ENCODE results near the gene DDHD1. TPM values are rescaled to one million over a fixed set of nuclear protein-coding genes. Genes with fewer than 3 reads are reported as not detected.
"Not testable (repeated sequence)": the region's sequence is repeated elsewhere in the genome, so short reads cannot be mapped to it uniquely, and the experiment has no call there.

The DDHD1 gene
- total RNA-seq, 1 donor from 2014 or later, result 17.9 TPM

DNA sequence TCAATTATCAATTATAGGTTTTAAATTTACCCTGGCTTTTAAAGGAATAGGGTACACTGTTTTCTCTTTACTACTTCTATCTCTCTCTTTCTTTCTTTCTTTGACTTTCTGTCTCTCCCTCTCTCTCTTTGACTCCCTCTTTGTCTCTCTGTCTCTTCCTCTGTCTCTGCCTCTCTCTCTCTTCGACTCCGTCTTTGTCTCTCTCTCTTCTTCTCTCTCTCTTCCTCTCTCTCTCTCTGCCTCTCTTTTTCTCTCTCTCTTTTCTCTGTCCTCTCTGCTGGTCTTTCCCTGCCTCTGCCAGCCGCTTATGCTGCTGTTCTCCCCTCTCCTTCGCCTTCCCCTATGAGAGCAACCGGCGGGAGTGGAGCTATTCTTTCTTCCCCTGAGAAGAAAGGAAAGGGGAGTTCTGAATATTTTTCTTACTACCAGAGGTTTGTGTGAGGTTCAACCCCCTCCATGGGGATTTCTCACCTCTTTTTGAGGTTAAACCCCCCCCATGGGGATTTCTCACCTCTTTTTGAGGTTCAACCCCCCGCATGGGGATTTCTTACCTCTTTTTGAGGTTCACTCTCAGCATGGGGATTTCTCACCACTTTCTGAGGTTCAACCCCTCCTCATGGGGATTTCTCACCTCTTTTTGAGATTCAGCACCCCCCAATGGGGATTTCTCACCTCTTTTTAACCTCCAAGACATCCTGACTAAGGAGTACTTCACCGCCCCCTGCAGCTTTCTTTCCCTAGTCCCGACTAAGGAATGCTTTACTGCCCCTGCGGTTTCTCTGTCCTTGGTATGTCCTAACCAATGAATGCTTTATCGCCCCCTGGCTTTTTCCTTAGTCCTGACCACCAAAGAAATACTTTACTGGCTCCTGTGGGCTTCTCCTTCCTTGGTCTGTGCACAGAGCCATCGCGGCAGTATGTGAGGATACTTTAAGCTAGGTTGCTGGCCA is 27.4 kb upstream of the DDHD1 start:
- H3K27me3 Mint-ChIP-seq (ENCODE audit: low read depth), result peaks cover 9% of the 10 kb centered on the region
- DNase-seq (ENCODE audit: low read depth, low spot score), result peak; percentile 14
- H3K27ac Mint-ChIP-seq (ENCODE audit: unreplicated experiment), result no peak overlapping the region
- H3K9me3 Mint-ChIP-seq, result no peaks in the 10 kb centered on the region
- H3K4me3 Mint-ChIP-seq, result no peak overlapping the region
- TF ChIP-seq, protein P1, sequence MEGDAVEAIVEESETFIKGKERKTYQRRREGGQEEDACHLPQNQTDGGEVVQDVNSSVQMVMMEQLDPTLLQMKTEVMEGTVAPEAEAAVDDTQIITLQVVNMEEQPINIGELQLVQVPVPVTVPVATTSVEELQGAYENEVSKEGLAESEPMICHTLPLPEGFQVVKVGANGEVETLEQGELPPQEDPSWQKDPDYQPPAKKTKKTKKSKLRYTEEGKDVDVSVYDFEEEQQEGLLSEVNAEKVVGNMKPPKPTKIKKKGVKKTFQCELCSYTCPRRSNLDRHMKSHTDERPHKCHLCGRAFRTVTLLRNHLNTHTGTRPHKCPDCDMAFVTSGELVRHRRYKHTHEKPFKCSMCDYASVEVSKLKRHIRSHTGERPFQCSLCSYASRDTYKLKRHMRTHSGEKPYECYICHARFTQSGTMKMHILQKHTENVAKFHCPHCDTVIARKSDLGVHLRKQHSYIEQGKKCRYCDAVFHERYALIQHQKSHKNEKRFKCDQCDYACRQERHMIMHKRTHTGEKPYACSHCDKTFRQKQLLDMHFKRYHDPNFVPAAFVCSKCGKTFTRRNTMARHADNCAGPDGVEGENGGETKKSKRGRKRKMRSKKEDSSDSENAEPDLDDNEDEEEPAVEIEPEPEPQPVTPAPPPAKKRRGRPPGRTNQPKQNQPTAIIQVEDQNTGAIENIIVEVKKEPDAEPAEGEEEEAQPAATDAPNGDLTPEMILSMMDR (conservative IDR thresholded peaks at IDR 0.05), result peak; percentile 38
- H3K4me1 Mint-ChIP-seq, result peaks cover 13% of the 10 kb centered on the region
- no peaks in the 10 kb centered on the region for H3K36me3 Mint-ChIP-seq (ENCODE audit: low read depth)

DNA sequence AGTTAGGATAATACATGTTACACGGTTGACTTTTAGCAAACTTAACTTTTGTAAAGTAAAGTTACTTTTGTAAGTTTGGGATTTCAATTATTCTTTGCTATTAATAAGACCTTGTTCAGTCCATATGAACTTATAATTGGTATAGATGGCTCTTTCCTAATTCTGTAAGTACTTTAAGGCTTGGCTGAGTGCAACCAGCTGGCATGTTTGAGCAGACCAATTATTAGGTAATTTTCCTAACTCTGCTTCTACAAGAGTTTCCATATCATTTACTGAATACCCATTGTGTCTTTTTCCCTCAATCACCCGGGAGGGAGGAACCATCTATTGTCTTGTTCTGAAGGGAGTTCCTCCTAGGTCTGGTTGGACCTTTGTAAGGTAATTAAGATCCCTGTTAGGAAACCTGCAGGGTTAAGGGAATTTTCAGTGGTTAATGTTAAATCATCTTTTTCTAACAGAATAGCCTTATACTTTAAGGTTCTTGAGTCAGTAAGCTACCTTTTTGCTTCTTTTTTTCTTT is 26.4 kb upstream of the DDHD1 start:
- H3K9me3 Mint-ChIP-seq; H3K36me3 Mint-ChIP-seq (ENCODE audit: low read depth); H3K4me3 Mint-ChIP-seq; H3K27me3 Mint-ChIP-seq (ENCODE audit: low read depth); DNase-seq (ENCODE audit: low read depth, low spot score); H3K27ac Mint-ChIP-seq (ENCODE audit: unreplicated experiment): not testable (repeated sequence)
- peaks cover 13% of the 10 kb centered on the region for H3K4me1 Mint-ChIP-seq

DNA sequence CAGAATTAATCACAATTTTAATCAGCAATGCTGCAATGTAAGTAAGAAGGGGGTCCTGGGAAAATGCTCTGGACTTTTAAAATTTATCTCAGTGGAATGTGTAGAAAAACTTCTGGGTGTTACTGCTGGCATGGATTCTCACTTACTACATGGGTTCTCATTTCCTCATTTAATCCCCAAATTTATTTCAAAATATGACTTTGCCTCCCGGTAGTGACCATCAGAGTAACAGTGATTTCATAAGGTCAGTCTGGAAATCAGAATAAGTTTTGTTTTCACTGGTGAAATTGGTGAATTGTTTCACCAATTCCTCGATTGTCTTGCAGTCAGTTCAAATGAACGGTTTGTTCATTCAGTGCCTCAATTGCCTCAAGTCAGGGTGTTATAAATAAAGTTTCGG is 22.3 kb upstream of the DDHD1 start:
- Mint-ChIP-seq H3K9me3 (no peaks in the 10 kb centered on the region), H3K4me1 (peaks cover 6% of the 10 kb centered on the region), H3K4me3 (no peak overlapping the region), H3K27me3 (ENCODE audit: low read depth) (peaks cover 4% of the 10 kb centered on the region), H3K27ac (ENCODE audit: unreplicated experiment) (no peak overlapping the region), H3K36me3 (ENCODE audit: low read depth) (no peaks in the 10 kb centered on the region)
- TF ChIP-seq, protein P1 (conservative IDR thresholded peaks at IDR 0.05), result no peak
- DNase-seq (ENCODE audit: low read depth, low spot score), result no peak

DNA sequence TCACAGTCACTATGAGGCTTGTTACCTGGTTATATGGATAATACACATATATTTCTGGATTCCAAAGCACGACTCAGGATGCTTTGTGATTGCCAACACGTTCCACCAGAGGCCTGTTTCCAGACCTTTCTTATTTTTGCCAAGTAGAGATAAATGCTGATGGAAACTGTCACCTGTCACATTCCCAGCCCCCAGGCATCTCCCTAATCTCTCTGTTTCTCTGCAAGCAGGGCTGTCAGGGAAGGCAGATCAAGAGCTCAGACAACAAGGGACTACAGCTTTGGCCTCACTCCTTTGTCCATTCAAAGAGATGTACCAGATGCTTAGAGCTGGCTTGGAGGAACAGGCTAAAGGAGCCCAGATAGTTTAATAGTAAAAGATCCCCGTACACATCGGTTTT is 21.8 kb upstream of the DDHD1 start:
- Mint-ChIP-seq H3K27me3 (ENCODE audit: low read depth) (no peaks in the 10 kb centered on the region), H3K9me3 (no peaks in the 10 kb centered on the region), H3K36me3 (ENCODE audit: low read depth) (no peaks in the 10 kb centered on the region), H3K4me1 (peaks cover 1% of the 10 kb centered on the region), H3K4me3 (no peak overlapping the region), H3K27ac (ENCODE audit: unreplicated experiment) (no peak overlapping the region)
- TF ChIP-seq, protein P1 (conservative IDR thresholded peaks at IDR 0.05), result no peak
- no peak for DNase-seq (ENCODE audit: low read depth, low spot score)

DNA sequence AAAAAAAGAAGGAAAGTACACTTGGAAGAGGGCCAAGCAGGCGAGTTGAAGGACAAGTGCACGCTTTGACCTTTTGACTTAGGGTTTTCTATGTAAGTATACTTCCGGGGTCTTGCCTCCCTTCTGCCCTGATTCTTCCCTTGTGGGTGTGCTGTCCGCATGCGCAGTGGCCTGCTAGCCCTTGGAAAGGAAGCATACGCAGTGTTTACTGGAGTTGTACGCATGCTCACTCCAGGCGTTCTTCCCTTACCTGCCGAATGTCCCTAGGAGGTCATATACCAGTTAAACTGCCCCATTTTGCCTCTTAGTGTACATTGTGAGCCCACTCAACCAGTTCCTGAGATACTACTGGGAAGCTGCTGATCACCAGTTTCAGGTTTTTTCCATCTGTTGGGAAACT is 15.7 kb upstream of the DDHD1 start:
- peak overlapping the region; percentile 86 for H3K27ac Mint-ChIP-seq (ENCODE audit: unreplicated experiment)
- TF ChIP-seq, protein P1 (conservative IDR thresholded peaks at IDR 0.05), result no peak
- H3K36me3 Mint-ChIP-seq (ENCODE audit: low read depth), result no peaks in the 10 kb centered on the region
- H3K4me1 Mint-ChIP-seq, result no peaks in the 10 kb centered on the region
- H3K9me3 Mint-ChIP-seq, result peaks cover 3% of the 10 kb centered on the region
- no peaks in the 10 kb centered on the region for H3K27me3 Mint-ChIP-seq (ENCODE audit: low read depth)
- no peak for DNase-seq (ENCODE audit: low read depth, low spot score)
- no peak overlapping the region for H3K4me3 Mint-ChIP-seq

All from neural crest cell (in vitro differentiated cells).